Breast epithelium (tissue), 3 donors: ENCODE results near the gene RGS1.

Experiments
- POLR2A ChIP-seq: fragments of 450-650 bp; IDR thresholded peaks from one replicate; pipeline ENCODE4 v1.6.1; 2016; ENCODE audit warnings: antibody characterized with exemption, mild to moderate bottlenecking, moderate library complexity
- TF ChIP-seq, protein P1 (sequence below), 3 donors: fragments of 450-650 bp; IDR thresholded peaks; one replicate each; pipeline ENCODE4 v1.5.1; 2016 to 2017; ENCODE audit warnings: antibody characterized with exemption in 3 of 3, mild to moderate bottlenecking in 3 of 3, moderate library complexity in 3 of 3

DNA sequence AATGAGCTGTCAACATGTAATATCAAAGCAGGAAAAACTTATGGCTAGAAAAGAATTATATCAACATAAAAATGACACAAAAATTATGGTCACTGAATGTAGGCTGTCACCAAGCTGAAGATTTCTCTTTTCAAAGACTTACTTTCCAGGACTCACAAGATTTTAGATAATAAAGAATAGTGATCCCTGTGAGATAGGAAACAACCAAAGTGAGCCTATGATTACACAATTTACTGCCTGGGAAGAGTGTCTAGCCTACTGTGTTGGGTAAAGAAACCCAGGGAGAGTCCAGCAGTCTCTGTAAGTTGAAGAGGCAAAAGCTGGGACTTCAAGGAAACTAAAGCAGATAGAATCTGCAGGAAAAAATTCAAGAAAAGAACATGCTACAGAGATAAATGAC lies 20.2 kb upstream of the RGS1 start:
- no peak for TF ChIP-seq POLR2A
- TF ChIP-seq, protein P1, sequence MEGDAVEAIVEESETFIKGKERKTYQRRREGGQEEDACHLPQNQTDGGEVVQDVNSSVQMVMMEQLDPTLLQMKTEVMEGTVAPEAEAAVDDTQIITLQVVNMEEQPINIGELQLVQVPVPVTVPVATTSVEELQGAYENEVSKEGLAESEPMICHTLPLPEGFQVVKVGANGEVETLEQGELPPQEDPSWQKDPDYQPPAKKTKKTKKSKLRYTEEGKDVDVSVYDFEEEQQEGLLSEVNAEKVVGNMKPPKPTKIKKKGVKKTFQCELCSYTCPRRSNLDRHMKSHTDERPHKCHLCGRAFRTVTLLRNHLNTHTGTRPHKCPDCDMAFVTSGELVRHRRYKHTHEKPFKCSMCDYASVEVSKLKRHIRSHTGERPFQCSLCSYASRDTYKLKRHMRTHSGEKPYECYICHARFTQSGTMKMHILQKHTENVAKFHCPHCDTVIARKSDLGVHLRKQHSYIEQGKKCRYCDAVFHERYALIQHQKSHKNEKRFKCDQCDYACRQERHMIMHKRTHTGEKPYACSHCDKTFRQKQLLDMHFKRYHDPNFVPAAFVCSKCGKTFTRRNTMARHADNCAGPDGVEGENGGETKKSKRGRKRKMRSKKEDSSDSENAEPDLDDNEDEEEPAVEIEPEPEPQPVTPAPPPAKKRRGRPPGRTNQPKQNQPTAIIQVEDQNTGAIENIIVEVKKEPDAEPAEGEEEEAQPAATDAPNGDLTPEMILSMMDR (IDR thresholded peaks at IDR 0.05): no peak
